Measurements from ENCODE around the gene MAST2. TPM values are rescaled to one million over a fixed set of nuclear protein-coding genes. Genes with fewer than 3 reads are reported as not detected.
"Not testable (repeated sequence)": the region's sequence is repeated elsewhere in the genome, so short reads cannot be mapped to it uniquely, and the experiment has no call there.

The MAST2 gene
- total RNA-seq, 2 donors from 2014 or later = 44.5 to 52.1 TPM

- Histone ChIP-seq H3K9me3 (no peaks in the 10 kb centered on the region), H3K4me1 (peaks cover 0 to 35% of the 10 kb centered on the region in 2 donors), H3K27me3 (no peaks in the 10 kb centered on the region), H3K27ac (no peak overlapping the region), H3K36me3 (peaks cover 20% of the 10 kb centered on the region), H3K4me3 (no peak overlapping the region)
- no peak for DNase-seq (ENCODE audit: low spot score)
- TF ChIP-seq CTCF (IDR thresholded peaks at IDR 0.05) = no peak
Observed at GRCh38 chr1:46044116-46044515, 240.7 kb downstream of the MAST2 start.

GRCh38 chr1:46053734-46054133 is 250.3 kb downstream of the MAST2 start:
- DNase-seq (ENCODE audit: low spot score) = no peak

GRCh38 chr1:46056325-46056724 is 252.9 kb downstream of the MAST2 start:
- H3K4me3 ChIP-seq = no peak overlapping the region
- H3K9me3 ChIP-seq = no peaks in the 10 kb centered on the region
- no peak for TF ChIP-seq CTCF (IDR thresholded peaks at IDR 0.05)
- DNase-seq (ENCODE audit: low spot score) = no peak
- H3K36me3 ChIP-seq = peaks cover 40% of the 10 kb centered on the region
- no peaks in the 10 kb centered on the region for H3K27me3 ChIP-seq
- no peaks in the 10 kb centered on the region for H3K4me1 ChIP-seq
- H3K27ac ChIP-seq = no peak overlapping the region

More at GRCh38 chr1:46053734-46054133, 250.3 kb downstream of the MAST2 start:
- Histone ChIP-seq H3K4me3 (no peak overlapping the region), H3K27ac (no peak overlapping the region), H3K27me3 (no peaks in the 10 kb centered on the region), H3K9me3 (no peaks in the 10 kb centered on the region), H3K4me1 (peaks cover 0 to 4% of the 10 kb centered on the region in 2 donors), H3K36me3 (peaks cover 19% of the 10 kb centered on the region)
- TF ChIP-seq CTCF (IDR thresholded peaks at IDR 0.05) = no peak

GRCh38 chr1:46057215-46057614 is 253.8 kb downstream of the MAST2 start:
- not testable (repeated sequence) for DNase-seq (ENCODE audit: low spot score); H3K4me3 ChIP-seq; H3K4me1 ChIP-seq; H3K27me3 ChIP-seq; H3K9me3 ChIP-seq; H3K27ac ChIP-seq
- H3K36me3 ChIP-seq = peaks cover 48% of the 10 kb centered on the region

- DNase-seq (ENCODE audit: low spot score) = no peak
- H3K4me3 ChIP-seq = no peak overlapping the region
- H3K4me1 ChIP-seq = no peaks in the 10 kb centered on the region
- H3K27me3 ChIP-seq = no peaks in the 10 kb centered on the region
- TF ChIP-seq CTCF (IDR thresholded peaks at IDR 0.05) = no peak
- no peak overlapping the region for H3K27ac ChIP-seq
- no peaks in the 10 kb centered on the region for H3K9me3 ChIP-seq
- peaks cover 51% of the 10 kb centered on the region for H3K36me3 ChIP-seq
Observed at GRCh38 chr1:46057781-46058180, 254.4 kb downstream of the MAST2 start.

- no peak for DNase-seq (ENCODE audit: low spot score)
- Histone ChIP-seq H3K27ac (no peak overlapping the region), H3K9me3 (no peaks in the 10 kb centered on the region), H3K4me1 (no peaks in the 10 kb centered on the region), H3K36me3 (peaks cover 50% of the 10 kb centered on the region), H3K4me3 (no peak overlapping the region), H3K27me3 (no peaks in the 10 kb centered on the region)
- TF ChIP-seq CTCF (IDR thresholded peaks at IDR 0.05) = no peak
Observed at GRCh38 chr1:46058936-46059335, 255.5 kb downstream of the MAST2 start.

Data from right atrium auricular region (tissue), 2 donors.